PC-3 (cell line): ENCODE measurements around the gene GRIN3A. TPM values are rescaled to one million over a fixed set of nuclear protein-coding genes. Genes with fewer than 3 reads are reported as not detected.
A peak's percentile ranks its signal among the peaks of the same experiment; 100 is the strongest.
"Not testable (repeated sequence)": the region's sequence is repeated elsewhere in the genome, so short reads cannot be mapped to it uniquely, and the experiment has no call there.

Source experiments
- ATAC-seq: fragments of 200-7000 bp; cut with Tn5 transposase; 2 replicates; pipeline ENCODE4 v1.9.1; 2020; ENCODE audit warnings: mild to moderate bottlenecking, moderate library complexity
- BruUV-seq: library from RNA; stranded (reverse); fragments of 400-500 nt; replicated peaks from 2 replicates; lab custom pipeline; 2021; lab: Mats Ljungman, UMichigan
- CTCF ChIA-PET: fragments of 300-600 bp; sonication (Branson Sonifier 250); formaldehyde crosslinking; loops from one replicate; lab custom pipeline; 2022; ENCODE audit warnings: antibody characterized with exemption; lab: Charles Lee
- POLR2A ChIA-PET: fragments of 300-600 bp; sonication (Branson Sonifier 250); formaldehyde crosslinking; loops from one replicate; lab custom pipeline; 2022; ENCODE audit warnings: antibody characterized with exemption; ENCODE audit not compliant: unreplicated experiment; lab: Charles Lee
- DNase-seq: peaks from one replicate; pipeline ENCODE4 v3.0.0-alpha.2; 2015
- H2AFZ ChIP-seq: fragments of 300-600 bp; sonication (generic); 2 replicates; pipeline ENCODE4 v1.6.0; 2016; ENCODE audit warnings: antibody characterized with exemption, low read length
- H3F3A ChIP-seq: fragments of 300-600 bp; sonication (generic); one replicate; pipeline ENCODE4 v1.6.0; 2017; ENCODE audit warnings: antibody characterized with exemption, low read length, control low read depth, mild to moderate bottlenecking; ENCODE audit not compliant: unreplicated experiment
- H3K27ac ChIP-seq: fragments of 300-600 bp; sonication (generic); 2 replicates; pipeline ENCODE4 v1.5.1; 2016; ENCODE audit warnings: mild to moderate bottlenecking, low read length
- H3K27me3 ChIP-seq: fragments of 300-600 bp; sonication (generic); 2 replicates; pipeline ENCODE4 v1.6.1; 2016; ENCODE audit warnings: low read length, mixed read lengths
- H3K36me3 ChIP-seq: fragments of 300-600 bp; sonication (generic); 2 replicates; pipeline ENCODE4 v1.6.1; 2016; ENCODE audit warnings: low read depth, mixed run types, low read length, mixed read lengths
- H3K4me1 ChIP-seq: fragments of 300-600 bp; sonication (generic); 2 replicates; pipeline ENCODE4 v1.5.1; 2016; ENCODE audit warnings: low read length; ENCODE audit not compliant: insufficient read depth
- H3K4me2 ChIP-seq: fragments of 300-600 bp; sonication (generic); 2 replicates; pipeline ENCODE4 v1.6.0; 2016; ENCODE audit warnings: low read length
- H3K4me3 ChIP-seq: fragments of 300-600 bp; sonication (generic); 2 replicates; pipeline ENCODE4 v1.5.1; 2016; ENCODE audit warnings: mild to moderate bottlenecking, low read length, mixed read lengths
- H3K79me2 ChIP-seq: fragments of 300-600 bp; sonication (generic); 2 replicates; pipeline ENCODE4 v1.6.1; 2017; ENCODE audit warnings: low read length, mixed read lengths
- H3K9ac ChIP-seq: fragments of 300-600 bp; sonication (generic); 2 replicates; pipeline ENCODE4 v1.6.0; 2016; ENCODE audit warnings: mild to moderate bottlenecking, low read length
- H3K9me2 ChIP-seq: fragments of 300-600 bp; sonication (generic); replicated peaks from 2 replicates; pipeline ENCODE4 v1.6.1; 2016; ENCODE audit warnings: mixed run types, low read length, mixed read lengths
- H3K9me3 ChIP-seq: fragments of 300-600 bp; sonication (generic); 2 replicates; pipeline ENCODE4 v1.6.1; 2016; ENCODE audit warnings: low read length, mixed read lengths
- H4K20me1 ChIP-seq: fragments of 300-600 bp; sonication (generic); 2 replicates; pipeline ENCODE4 v1.6.1; 2016; ENCODE audit warnings: low read length, mixed read lengths
- EZH2 ChIP-seq: fragments of 300-600 bp; sonication (generic); IDR thresholded peaks from one replicate; pipeline ENCODE4 v1.6.1; 2017; ENCODE audit warnings: antibody characterized with exemption, mild to moderate bottlenecking, low read length; ENCODE audit not compliant: unreplicated experiment
- EZH2phosphoT487 ChIP-seq: fragments of 300-600 bp; sonication (generic); IDR thresholded peaks from 2 replicates; pipeline ENCODE4 v1.6.1; 2018; ENCODE audit warnings: mild to moderate bottlenecking, antibody characterized with exemption, low read length, borderline replicate concordance
- intact Hi-C: fragments of 100-400 bp; cut with micrococcal nuclease; formaldehyde crosslinking; loops from 2 replicates; pipeline ENCODE4 v1.9.0; 2023
- total RNA-seq: library from RNA; depleted of rRNA; stranded (reverse); fragments of >200 nt; gene quantifications from 2 replicates; pipeline ENCODE4 v1.2.3, GENCODE V29; 2014
- TF ChIP-seq, protein P1 (sequence below): fragments of 300-600 bp; sonication (generic); conservative IDR thresholded peaks from 2 replicates; pipeline ENCODE4 v1.5.1; 2017; ENCODE audit warnings: antibody characterized with exemption, low read depth, mild to moderate bottlenecking, low read length

Gene GRIN3A
- total RNA-seq, 1 experiment from 2014 or later: not detected

- Histone ChIP-seq H3F3A (no peaks in the 10 kb centered on the region), H3K9ac (no peak overlapping the region), H3K9me3 (no peaks in the 10 kb centered on the region), H2AFZ (no peak overlapping the region), H3K4me1 (no peaks in the 10 kb centered on the region), H3K79me2 (no peaks in the 10 kb centered on the region), H3K9me2 (no peaks in the 10 kb centered on the region), H4K20me1 (no peaks in the 10 kb centered on the region), H3K27ac (no peak overlapping the region), H3K4me2 (no peak overlapping the region), H3K36me3 (peaks cover 27% of the 10 kb centered on the region), H3K27me3 (no peaks in the 10 kb centered on the region), H3K4me3 (no peak overlapping the region)
- ChIA-PET POLR2A (no interaction called here), CTCF (no interaction called here)
- TF ChIP-seq EZH2 (no peak), EZH2phosphoT487 (no peak)
- TF ChIP-seq, protein P1, sequence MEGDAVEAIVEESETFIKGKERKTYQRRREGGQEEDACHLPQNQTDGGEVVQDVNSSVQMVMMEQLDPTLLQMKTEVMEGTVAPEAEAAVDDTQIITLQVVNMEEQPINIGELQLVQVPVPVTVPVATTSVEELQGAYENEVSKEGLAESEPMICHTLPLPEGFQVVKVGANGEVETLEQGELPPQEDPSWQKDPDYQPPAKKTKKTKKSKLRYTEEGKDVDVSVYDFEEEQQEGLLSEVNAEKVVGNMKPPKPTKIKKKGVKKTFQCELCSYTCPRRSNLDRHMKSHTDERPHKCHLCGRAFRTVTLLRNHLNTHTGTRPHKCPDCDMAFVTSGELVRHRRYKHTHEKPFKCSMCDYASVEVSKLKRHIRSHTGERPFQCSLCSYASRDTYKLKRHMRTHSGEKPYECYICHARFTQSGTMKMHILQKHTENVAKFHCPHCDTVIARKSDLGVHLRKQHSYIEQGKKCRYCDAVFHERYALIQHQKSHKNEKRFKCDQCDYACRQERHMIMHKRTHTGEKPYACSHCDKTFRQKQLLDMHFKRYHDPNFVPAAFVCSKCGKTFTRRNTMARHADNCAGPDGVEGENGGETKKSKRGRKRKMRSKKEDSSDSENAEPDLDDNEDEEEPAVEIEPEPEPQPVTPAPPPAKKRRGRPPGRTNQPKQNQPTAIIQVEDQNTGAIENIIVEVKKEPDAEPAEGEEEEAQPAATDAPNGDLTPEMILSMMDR: no peak
- BruUV-seq: no TSS peak
- DNase-seq: no peak
- intact Hi-C loops: no loop called here
- no peak for ATAC-seq
Observed at GRCh38 chr9:101561740-101562139, 176.7 kb downstream of the GRIN3A start.

DNA sequence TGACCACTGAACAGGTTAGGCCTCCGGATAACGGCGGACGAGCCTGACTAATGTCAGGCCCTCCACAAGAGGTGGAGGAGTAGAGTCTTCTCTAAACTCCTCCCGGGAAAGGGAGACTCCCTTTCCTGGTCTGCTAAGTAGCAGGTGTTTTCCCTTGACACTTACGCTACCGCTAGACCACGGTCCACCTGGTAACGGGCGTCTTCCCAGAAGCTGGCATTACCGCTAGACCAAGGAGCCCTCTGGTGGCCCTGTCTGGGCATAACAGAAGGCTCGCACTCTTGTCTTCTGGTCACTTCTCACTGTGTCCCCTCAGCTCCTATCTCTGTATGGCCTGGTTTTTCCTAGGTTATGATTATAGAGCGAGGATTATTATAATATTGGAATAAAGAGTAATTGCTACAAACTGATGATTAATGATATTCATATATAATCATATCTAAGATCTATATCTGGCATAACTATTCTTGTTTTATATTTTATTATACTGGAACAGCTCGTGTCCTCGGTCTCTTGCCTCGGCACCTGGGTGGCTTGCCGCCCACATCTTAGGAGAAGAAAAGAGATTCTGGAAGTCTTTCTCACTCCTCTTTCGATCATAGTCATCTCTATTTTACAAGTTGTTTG, 188.9 kb downstream of the GRIN3A start:
- H3K79me2 ChIP-seq, H4K20me1 ChIP-seq, H3F3A ChIP-seq, ATAC-seq, DNase-seq, CTCF ChIA-PET, H3K27me3 ChIP-seq, POLR2A ChIA-PET, BruUV-seq, H3K4me1 ChIP-seq, H3K9me3 ChIP-seq, intact Hi-C loops, H3K9me2 ChIP-seq, H3K4me3 ChIP-seq, H3K27ac ChIP-seq, H3K4me2 ChIP-seq, H2AFZ ChIP-seq, H3K9ac ChIP-seq: not testable (repeated sequence)
- TF ChIP-seq, protein P1: 0 out of 2 replicates have a peak, but pooled peaks have one; percentile 17
- H3K36me3 ChIP-seq: peaks cover 43% of the 10 kb centered on the region

- no peaks in the 10 kb centered on the region for H3K9me2 ChIP-seq
- ChIA-PET POLR2A (no interaction called here), CTCF (no interaction called here)
- intact Hi-C loops: no loop called here
- ATAC-seq: no peak
- no peak overlapping the region for H3K27ac ChIP-seq
- no TSS peak for BruUV-seq
- H3F3A ChIP-seq: no peaks in the 10 kb centered on the region
- H3K9me3 ChIP-seq: no peaks in the 10 kb centered on the region
- no peak overlapping the region for H3K4me2 ChIP-seq
- H3K27me3 ChIP-seq: no peaks in the 10 kb centered on the region
- H3K79me2 ChIP-seq: peaks cover 3% of the 10 kb centered on the region
- no peak overlapping the region for H2AFZ ChIP-seq
- no peaks in the 10 kb centered on the region for H4K20me1 ChIP-seq
- no peak overlapping the region for H3K9ac ChIP-seq
- no peak for DNase-seq
- TF ChIP-seq EZH2: no peak
- TF ChIP-seq, protein P1: no peak
- TF ChIP-seq EZH2phosphoT487: no peak
- no peak overlapping the region for H3K4me3 ChIP-seq
- H3K36me3 ChIP-seq: peaks cover 14% of the 10 kb centered on the region
- H3K4me1 ChIP-seq: no peaks in the 10 kb centered on the region
Observed at GRCh38 chr9:101543098-101543735, 195.2 kb downstream of the GRIN3A start.
